HG03039 (cell line): Measurements from ENCODE around the gene CSNK1D.
"Not testable (repeated sequence)": the region's sequence is repeated elsewhere in the genome, so short reads cannot be mapped to it uniquely, and the experiment has no call there.

ENCODE experiments used
- ATAC-seq: cut with Tn5 transposase; IDR thresholded peaks from one replicate; pipeline ENCODE4 v1.9.1; 2021; ENCODE audit warnings: mild to moderate bottlenecking, moderate library complexity; ENCODE audit not compliant: unreplicated experiment

The CSNK1D gene

GRCh38 chr17:82195675-82196672 is 77.5 kb downstream of the CSNK1D start:
- no peak for ATAC-seq

- ATAC-seq, result no peak
Measured at GRCh38 chr17:82194765-82195164, 78.7 kb downstream of the CSNK1D start.

DNA sequence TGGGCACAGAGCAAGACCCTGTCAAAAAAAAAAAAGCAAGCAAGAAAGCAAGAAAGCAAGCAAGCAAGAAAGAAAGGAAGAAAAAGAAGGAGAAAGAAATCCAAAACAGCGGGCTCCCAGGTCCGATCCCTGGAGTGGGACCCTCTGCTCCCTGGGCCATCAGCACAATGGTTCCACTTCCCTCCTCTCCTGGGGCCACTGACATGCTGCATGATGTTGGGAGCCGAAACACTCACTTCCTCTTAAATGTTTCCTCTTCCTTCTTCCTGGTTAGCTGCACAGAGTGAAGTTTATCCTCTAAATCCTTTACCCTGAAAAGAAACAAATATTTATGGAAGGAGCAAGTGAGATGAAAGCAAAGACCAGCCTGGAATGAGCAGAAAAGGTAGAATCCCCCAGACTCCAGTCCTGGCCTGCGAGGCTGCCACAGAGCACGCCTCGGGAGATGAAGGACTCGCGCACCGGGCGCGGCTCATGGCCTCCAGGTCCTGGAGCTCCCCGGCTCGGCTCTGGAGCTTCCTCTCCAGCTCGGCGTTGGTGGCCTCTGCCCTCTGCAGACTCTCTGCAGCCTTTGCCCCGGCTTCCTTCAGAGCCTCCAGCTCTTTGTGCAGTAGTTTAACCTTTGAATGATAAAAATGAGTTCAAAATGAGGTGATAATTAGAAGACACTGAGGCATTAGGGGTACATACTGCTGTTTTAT is 79.8 kb downstream of the CSNK1D start:
- no peak for ATAC-seq

GRCh38 chr17:82193050-82193449 is 80.5 kb downstream of the CSNK1D start:
- not testable (repeated sequence) for ATAC-seq
